SK-N-SH (cell line): Measurements from ENCODE around the gene RNF4. TPM values are rescaled to one million over a fixed set of nuclear protein-coding genes. Genes with fewer than 3 reads are reported as not detected.

Experiments
- CTCF ChIA-PET: fragments of 300-600, 350-600 bp; formaldehyde crosslinking; extraction: SDS; loops from one replicate; lab custom pipeline; 2021; lab: Yijun Ruan, JAX
- POLR2A ChIA-PET: fragments of 350-600 bp; sonication (Branson Sonifier 250); formaldehyde crosslinking; extraction: SDS; loops from one replicate; lab custom pipeline; 2020; ENCODE audit warnings: antibody characterized with exemption, inconsistent platforms; lab: Yijun Ruan, JAX
- DNase-seq: peaks from one replicate; pipeline ENCODE4 v3.0.0; 2012
- H2AFZ ChIP-seq: fragments of 200-600 bp; sonication (generic); 2 replicates; pipeline ENCODE4 v1.8.1; 2016; ENCODE audit warnings: antibody characterized with exemption, mild to moderate bottlenecking, low read depth
- H3F3A ChIP-seq: fragments of 200-600 bp; sonication (generic); replicated peaks from 2 replicates; pipeline ENCODE3; 2016; ENCODE audit warnings: antibody characterized with exemption, mild to moderate bottlenecking; ENCODE audit not compliant: insufficient read depth
- H3K27ac ChIP-seq, 2 experiments: fragments of 200-500 bp in 1 of 2; fragments of 200-600 bp in 1 of 2; sonication (Bioruptor generic) in 1 of 2; sonication (generic), shearing (Covaris generic) in 1 of 2; 2 replicates each; pipeline versions ENCODE4 v1.5.1 to v1.6.1; 2014 to 2016; ENCODE audit warnings: low read depth in 2 of 2, inconsistent platforms in 1 of 2, low read length in 1 of 2, mild to moderate bottlenecking in 1 of 2, mixed read lengths in 1 of 2
- H3K27me3 ChIP-seq: fragments of 200-600 bp; sonication (generic), shearing (Covaris generic); 2 replicates; pipeline ENCODE4 v1.6.1; 2016; ENCODE audit warnings: mixed run types; ENCODE audit not compliant: insufficient read depth
- H3K36me3 ChIP-seq, 2 experiments: fragments of 200-500 bp in 1 of 2; fragments of 200-600 bp in 1 of 2; sonication (Bioruptor generic) in 1 of 2; sonication (generic) in 1 of 2; replicated peaks in 1 of 2; 2 replicates each; pipeline versions ENCODE3 to v1.5.1; 2014 to 2016; ENCODE audit warnings: low read length in 1 of 2, mild to moderate bottlenecking in 1 of 2; ENCODE audit not compliant: insufficient read depth in 2 of 2, control insufficient read depth in 1 of 2
- H3K4me1 ChIP-seq, 2 experiments: fragments of 200-500 bp in 1 of 2; fragments of 200-600 bp in 1 of 2; sonication (Bioruptor generic) in 1 of 2; sonication (generic), shearing (Covaris generic) in 1 of 2; 2 replicates each; pipeline versions ENCODE4 v1.5.1 to v1.6.1; 2014 to 2016; ENCODE audit warnings: low read depth in 1 of 2, low read length in 1 of 2, mixed run types in 1 of 2; ENCODE audit not compliant: insufficient read depth in 2 of 2, control insufficient read depth in 1 of 2
- H3K4me2 ChIP-seq: fragments of 200-600 bp; sonication (generic), shearing (Covaris generic); 2 replicates; pipeline ENCODE4 v1.6.1; 2017; ENCODE audit warnings: mixed run types
- H3K4me3 ChIP-seq, 2 experiments: fragments of 200-500 bp in 1 of 2; fragments of 200-600 bp in 1 of 2; sonication (Bioruptor generic) in 1 of 2; sonication (generic), shearing (Covaris generic) in 1 of 2; 2 replicates each; pipeline versions ENCODE4 v1.5.1 to v1.8.1; 2014 to 2016; ENCODE audit warnings: low read depth in 2 of 2, inconsistent platforms in 1 of 2, low read length in 1 of 2, mild to moderate bottlenecking in 1 of 2, mixed read lengths in 1 of 2, moderate library complexity in 1 of 2
- H3K79me2 ChIP-seq: fragments of 200-600 bp; sonication (generic); 2 replicates; pipeline ENCODE4 v1.8.1; 2017; ENCODE audit warnings: mild to moderate bottlenecking; ENCODE audit not compliant: insufficient read depth
- H3K9ac ChIP-seq: fragments of 200-600 bp; sonication (generic); 2 replicates; pipeline ENCODE4 v1.6.1; 2017; ENCODE audit warnings: mixed run types
- H3K9me2 ChIP-seq: fragments of 200-600 bp; sonication (generic); 2 replicates; pipeline ENCODE4 v1.6.1; 2017; ENCODE audit warnings: mixed run types
- H3K9me3 ChIP-seq: fragments of 200-600 bp; sonication (generic); 2 replicates; pipeline ENCODE4 v1.6.1; 2017; ENCODE audit warnings: mixed run types, mild to moderate bottlenecking, moderate library complexity
- H4K20me1 ChIP-seq: fragments of 200-600 bp; sonication (generic); 2 replicates; pipeline ENCODE4 v1.6.1; 2017; ENCODE audit warnings: mild to moderate bottlenecking, mixed run types; ENCODE audit not compliant: insufficient read depth
- CHD2 ChIP-seq: fragments of 150-350 bp; IDR thresholded peaks from 2 replicates; pipeline ENCODE4 v1.6.1; 2018; ENCODE audit warnings: low read length; ENCODE audit not compliant: partially characterized antibody
- ELF1 ChIP-seq: IDR thresholded peaks from 2 replicates; pipeline ENCODE4 v1.4.0; 2012
- EP300 ChIP-seq, 2 experiments: IDR thresholded peaks; 2 replicates each; pipeline versions ENCODE4 v1.4.0 to v1.6.1; 2012; ENCODE audit warnings: borderline replicate concordance in 1 of 2, low read depth in 1 of 2, low read length in 1 of 2
- FOSL2 ChIP-seq: IDR thresholded peaks from 2 replicates; pipeline ENCODE4 v1.4.0; 2012; ENCODE audit warnings: low read depth, mild to moderate bottlenecking, moderate library complexity, borderline replicate concordance
- FOXJ3 ChIP-seq: sonication (generic); formaldehyde crosslinking; IDR thresholded peaks from 2 replicates; pipeline ENCODE4 v1.5.1; 2020; ENCODE audit warnings: mild to moderate bottlenecking, missing genetic modification reagents
- FOXM1 ChIP-seq: IDR thresholded peaks from 2 replicates; pipeline ENCODE4 v1.4.0; 2012; ENCODE audit warnings: low read depth, mild to moderate bottlenecking
- GABPA ChIP-seq: IDR thresholded peaks from 2 replicates; pipeline ENCODE4 v1.4.0; 2012; ENCODE audit warnings: low read depth, mild to moderate bottlenecking
- GATA2 ChIP-seq: sonication (generic); formaldehyde crosslinking; IDR thresholded peaks from 2 replicates; pipeline ENCODE4 v1.5.0; 2020; ENCODE audit warnings: mild to moderate bottlenecking, missing genetic modification reagents
- JUND ChIP-seq: IDR thresholded peaks from 2 replicates; pipeline ENCODE4 v1.4.0; 2012
- MEF2A ChIP-seq: IDR thresholded peaks from 2 replicates; pipeline ENCODE4 v1.4.0; 2012; ENCODE audit warnings: low read depth, borderline replicate concordance
- RAD21 ChIP-seq: IDR thresholded peaks from 2 replicates; pipeline ENCODE4 v1.6.1; 2012; ENCODE audit warnings: mild to moderate bottlenecking, low read length
- RCOR1 ChIP-seq: fragments of 150-350 bp; IDR thresholded peaks from 2 replicates; pipeline ENCODE4 v1.6.1; 2017; ENCODE audit warnings: antibody characterized with exemption, low read length
- RFX5 ChIP-seq: IDR thresholded peaks from 2 replicates; pipeline ENCODE4 v1.6.1; 2012; ENCODE audit warnings: mild to moderate bottlenecking, improper control_type of control experiment, low read length
- YY1 ChIP-seq: IDR thresholded peaks from 2 replicates; pipeline ENCODE4 v1.4.0; 2012; ENCODE audit warnings: low read depth, mild to moderate bottlenecking
- WGBS: methylation state at CpG from one replicate; pipeline ENCODE4 v1.1.6; 2017; ENCODE audit warnings: low lambda C conversion rate; 5-methylcytosine and 5-hydroxymethylcytosine counted together
- polyA plus RNA-seq, 3 experiments: library from polyadenylated mRNA; depleted of rRNA; stranded (reverse); fragments of >200 nt; gene quantifications; 2 replicates each; pipeline ENCODE4 v1.2.3, GENCODE V29; 2012
- TF ChIP-seq, protein P1 (sequence below): IDR thresholded peaks from 2 replicates; pipeline ENCODE4 v1.4.0; 2012; ENCODE audit warnings: low read depth, borderline replicate concordance
- TF ChIP-seq, protein P2 (sequence below): IDR thresholded peaks from 2 replicates; pipeline ENCODE4 v1.4.0; 2012; ENCODE audit warnings: low read depth
- TF ChIP-seq, protein P3 (sequence below): fragments of 150-350 bp; IDR thresholded peaks from 2 replicates; pipeline ENCODE4 v1.6.1; 2016; ENCODE audit warnings: mild to moderate bottlenecking, low read depth, low read length
- TF ChIP-seq, protein P4 (sequence below): fragments of 150-350 bp; IDR thresholded peaks from 2 replicates; pipeline ENCODE4 v1.6.1; 2017; ENCODE audit warnings: antibody characterized with exemption, low read length, low read depth, borderline replicate concordance

The RNF4 gene
- polyA plus RNA-seq, 1 of the 3 experiments (the other 2 are of a cell fraction) = 60.7 TPM

DNA sequence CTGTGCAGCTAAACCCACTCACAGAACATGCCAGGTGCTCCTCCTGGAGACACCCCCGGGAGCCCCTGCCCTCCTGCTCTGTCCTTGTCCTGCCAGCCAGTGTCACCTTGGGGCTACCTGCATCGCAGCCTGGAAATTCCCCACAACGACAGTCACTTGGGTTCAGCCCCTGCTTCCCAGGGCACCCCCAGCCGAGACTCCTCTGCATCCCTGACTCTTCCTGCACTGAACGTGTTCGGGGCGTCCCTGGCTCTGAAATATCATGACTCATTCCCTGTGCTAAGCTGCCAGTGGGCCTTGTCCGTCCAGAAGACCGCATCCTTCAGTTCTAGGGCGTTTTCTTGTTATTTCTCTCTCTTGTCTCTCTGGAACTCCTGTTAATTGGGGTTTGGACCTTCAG lies 44.3 kb upstream of the RNF4 start:
- no peak overlapping the region for H3K27ac ChIP-seq
- no peaks in the 10 kb centered on the region for H3K36me3 ChIP-seq
- no peak overlapping the region for H3K4me2 ChIP-seq
- no peaks in the 10 kb centered on the region for H3K9me3 ChIP-seq
- H3K9ac ChIP-seq = no peak overlapping the region
- H2AFZ ChIP-seq = no peak overlapping the region
- peaks cover 31% of the 10 kb centered on the region for H3K27me3 ChIP-seq
- CTCF ChIA-PET = interaction anchor here (0.7 to 2.7 kb wide), 3 partner anchors 12 to 38 kb away, joined by 3 to 9 read pairs (median 4); no protein-coding TSS in a partner anchor
- H3K4me3 ChIP-seq = no peak overlapping the region
- no peaks in the 10 kb centered on the region for H3K79me2 ChIP-seq
- H3K9me2 ChIP-seq = no peaks in the 10 kb centered on the region
- H4K20me1 ChIP-seq = no peaks in the 10 kb centered on the region
- H3K4me1 ChIP-seq = peaks cover 0 to 8% of the 10 kb centered on the region in 2 experiments; a peak in 1 of 4 replicates
- DNase-seq = no peak
- POLR2A ChIA-PET = no interaction called here
- 74% methylated on average over 9 of the region's 10 CpGs for WGBS
- TF ChIP-seq RCOR1 (no peak), RFX5 (no peak), ELF1 (no peak), JUND (no peak), CHD2 (no peak), YY1 (no peak), EP300 (IDR thresholded peaks at IDR 0.05; ENCODE audit: borderline replicate concordance in 1 of 2, low read depth in 1 of 2, low read length in 1 of 2) (no peak), MEF2A (no peak), FOXM1 (no peak), FOSL2 (no peak)
- TF ChIP-seq, protein P1, sequence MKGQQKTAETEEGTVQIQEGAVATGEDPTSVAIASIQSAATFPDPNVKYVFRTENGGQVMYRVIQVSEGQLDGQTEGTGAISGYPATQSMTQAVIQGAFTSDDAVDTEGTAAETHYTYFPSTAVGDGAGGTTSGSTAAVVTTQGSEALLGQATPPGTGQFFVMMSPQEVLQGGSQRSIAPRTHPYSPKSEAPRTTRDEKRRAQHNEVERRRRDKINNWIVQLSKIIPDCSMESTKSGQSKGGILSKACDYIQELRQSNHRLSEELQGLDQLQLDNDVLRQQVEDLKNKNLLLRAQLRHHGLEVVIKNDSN = no peak
- TF ChIP-seq, protein P2, sequence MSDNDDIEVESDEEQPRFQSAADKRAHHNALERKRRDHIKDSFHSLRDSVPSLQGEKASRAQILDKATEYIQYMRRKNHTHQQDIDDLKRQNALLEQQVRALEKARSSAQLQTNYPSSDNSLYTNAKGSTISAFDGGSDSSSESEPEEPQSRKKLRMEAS = no peak
- TF ChIP-seq, protein P3, sequence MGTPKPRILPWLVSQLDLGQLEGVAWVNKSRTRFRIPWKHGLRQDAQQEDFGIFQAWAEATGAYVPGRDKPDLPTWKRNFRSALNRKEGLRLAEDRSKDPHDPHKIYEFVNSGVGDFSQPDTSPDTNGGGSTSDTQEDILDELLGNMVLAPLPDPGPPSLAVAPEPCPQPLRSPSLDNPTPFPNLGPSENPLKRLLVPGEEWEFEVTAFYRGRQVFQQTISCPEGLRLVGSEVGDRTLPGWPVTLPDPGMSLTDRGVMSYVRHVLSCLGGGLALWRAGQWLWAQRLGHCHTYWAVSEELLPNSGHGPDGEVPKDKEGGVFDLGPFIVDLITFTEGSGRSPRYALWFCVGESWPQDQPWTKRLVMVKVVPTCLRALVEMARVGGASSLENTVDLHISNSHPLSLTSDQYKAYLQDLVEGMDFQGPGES = no peak
- TF ChIP-seq, protein P4, sequence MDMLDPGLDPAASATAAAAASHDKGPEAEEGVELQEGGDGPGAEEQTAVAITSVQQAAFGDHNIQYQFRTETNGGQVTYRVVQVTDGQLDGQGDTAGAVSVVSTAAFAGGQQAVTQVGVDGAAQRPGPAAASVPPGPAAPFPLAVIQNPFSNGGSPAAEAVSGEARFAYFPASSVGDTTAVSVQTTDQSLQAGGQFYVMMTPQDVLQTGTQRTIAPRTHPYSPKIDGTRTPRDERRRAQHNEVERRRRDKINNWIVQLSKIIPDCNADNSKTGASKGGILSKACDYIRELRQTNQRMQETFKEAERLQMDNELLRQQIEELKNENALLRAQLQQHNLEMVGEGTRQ = no peak
- TF ChIP-seq, all 33 proteins: peak for 0
- no peaks in the 10 kb centered on the region for H3F3A ChIP-seq

DNA sequence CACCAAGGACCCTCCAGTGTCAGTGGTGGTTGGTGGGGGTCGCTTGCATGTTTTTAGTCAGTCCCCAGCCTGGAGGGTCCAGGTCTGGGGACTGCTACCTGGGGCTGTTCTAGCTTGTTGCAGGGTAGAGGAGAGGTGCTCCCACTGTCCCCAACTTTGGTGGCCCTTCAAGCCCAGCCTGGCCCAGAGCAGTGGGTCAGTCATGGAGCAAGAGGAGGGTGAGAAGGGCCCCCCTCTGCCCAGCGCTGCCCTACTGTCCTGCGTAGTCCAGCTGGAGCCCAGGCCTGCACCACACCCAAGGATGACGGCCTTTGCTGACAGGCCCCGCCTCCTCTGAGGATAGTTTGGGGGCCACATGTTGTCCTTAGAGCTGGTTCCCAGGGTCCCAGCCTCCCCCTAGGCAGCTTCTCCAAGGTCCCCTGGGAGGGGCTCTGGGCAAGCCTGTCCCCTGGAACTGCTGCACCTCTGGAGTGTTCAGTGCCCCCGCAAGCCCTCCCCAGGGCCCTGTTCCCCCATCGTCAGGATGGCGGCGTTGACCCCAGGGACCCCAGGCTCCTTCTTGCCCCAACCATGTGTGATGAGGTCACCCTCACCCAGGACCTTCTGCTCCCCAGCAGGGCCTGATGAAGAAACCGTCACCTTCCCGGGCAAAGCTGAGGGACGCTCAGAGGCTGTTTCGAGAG lies 43.4 kb upstream of the RNF4 start:
- no peak overlapping the region for H2AFZ ChIP-seq
- H3K36me3 ChIP-seq = no peaks in the 10 kb centered on the region
- peaks cover 0 to 4% of the 10 kb centered on the region in 2 experiments; a peak in 1 of 4 replicates for H3K4me1 ChIP-seq
- H3K9me3 ChIP-seq = no peaks in the 10 kb centered on the region
- DNase-seq = no peak
- TF ChIP-seq, protein P4 = no peak
- TF ChIP-seq, protein P3 = no peak
- TF ChIP-seq FOXM1 (no peak), MEF2A (no peak), GATA2 (CRISPR knock-in tag) (no peak), FOXJ3 (no peak), RAD21 (no peak), GABPA (no peak)
- H3K27me3 ChIP-seq = peaks cover 23% of the 10 kb centered on the region
- H3K9ac ChIP-seq = no peak overlapping the region
- ChIA-PET POLR2A (no interaction called here), CTCF (interaction anchor here (0.8 to 2.7 kb wide), 3 partner anchors 10 to 37 kb away, joined by 4 to 9 read pairs (median 4); no protein-coding TSS in a partner anchor)
- H3K4me3 ChIP-seq = no peak overlapping the region
- H3K79me2 ChIP-seq = no peaks in the 10 kb centered on the region
- H3F3A ChIP-seq = no peaks in the 10 kb centered on the region
- WGBS = 88% methylated on average over 9 of the region's 13 CpGs
- H3K9me2 ChIP-seq = no peaks in the 10 kb centered on the region
- H4K20me1 ChIP-seq = no peaks in the 10 kb centered on the region
- no peak overlapping the region for H3K27ac ChIP-seq
- H3K4me2 ChIP-seq = no peak overlapping the region
